ENCODE measurements around the gene ZNF280B. TPM values are rescaled to one million over a fixed set of nuclear protein-coding genes. Genes with fewer than 3 reads are reported as not detected.
A peak's percentile ranks its signal among the peaks of the same experiment; 100 is the strongest.

ZNF280B gene
- polyA plus RNA-seq, 3 donors: 0.04 TPM; not detected in 2

- H3K27ac ChIP-seq (ENCODE audit: low read depth in 1 of 2, low read length in 2 of 2): no peak overlapping the region
- no peak overlapping the region for H3K9ac ChIP-seq (ENCODE audit: insufficient read depth, low read length, poor library complexity, severe bottlenecking)
- Mint-ChIP-seq H3K4me1 (peaks cover 12% of the 10 kb centered on the region), H3K27ac (peak overlapping the region in 1 of 7 donors; percentile 15), H3K27me3 (ENCODE audit: low read depth in 3 of 3) (peaks cover 0 to 3% (median 0%) of the 10 kb centered on the region in 3 donors), H3K9me3 (peaks cover 0 to 6% (median 0%) of the 10 kb centered on the region in 7 donors), H3K4me3 (no peak overlapping the region), H3K36me3 (no peaks in the 10 kb centered on the region)
- H3K4me3 ChIP-seq (replicated peaks in 1 of 3; ENCODE audit: low read depth in 2 of 3, low read length in 3 of 3): no peak overlapping the region
- no CpG with 5 or more reads among the region's 5 CpGs for WGBS (ENCODE audit: insufficient coverage)
- intact Hi-C loops (cut with micrococcal nuclease): no loop called here
- H3K36me3 ChIP-seq (replicated peaks in 1 of 2; ENCODE audit: control insufficient read depth in 1 of 2, insufficient read depth in 2 of 2, low read length in 2 of 2): no peaks in the 10 kb centered on the region
- no peaks in the 10 kb centered on the region for H3K9me3 ChIP-seq (replicated peaks in 1 of 2; ENCODE audit: control insufficient read depth in 1 of 2, insufficient read depth in 1 of 2, low read length in 2 of 2)
- H4K20me1 ChIP-seq (ENCODE audit: insufficient read depth, low read length): no peaks in the 10 kb centered on the region
- TF ChIP-seq CTCF (IDR thresholded peaks at IDR 0.05): no peak
- H3K4me2 ChIP-seq (replicated peaks; ENCODE audit: extremely low read depth, low read length, poor library complexity, severe bottlenecking): no peak overlapping the region
- no peaks in the 10 kb centered on the region for H3K79me2 ChIP-seq (ENCODE audit: insufficient read depth, low read length)
- peaks cover 11 to 15% of the 10 kb centered on the region in 2 donors for H3K4me1 ChIP-seq (ENCODE audit: control insufficient read depth in 1 of 2, insufficient read depth in 2 of 2, low read length in 2 of 2)
- H2AFZ ChIP-seq (ENCODE audit: insufficient read depth, low read depth, low read length, poor library complexity, severe bottlenecking): no peak overlapping the region
- H3K27me3 ChIP-seq (ENCODE audit: control insufficient read depth in 2 of 2, insufficient read depth in 2 of 2, low read length in 2 of 2): no peaks in the 10 kb centered on the region
- no peak for DNase-seq
Observed at GRCh38 chr22:22527312-22527711, 18.8 kb upstream of the ZNF280B start.

- Mint-ChIP-seq H3K4me1 (peaks cover 12% of the 10 kb centered on the region), H3K4me3 (no peak overlapping the region), H3K36me3 (no peaks in the 10 kb centered on the region), H3K9me3 (peaks cover 0 to 6% (median 0%) of the 10 kb centered on the region in 7 donors), H3K27me3 (ENCODE audit: low read depth in 3 of 3) (peaks cover 0 to 3% (median 2%) of the 10 kb centered on the region in 3 donors), H3K27ac (no peak overlapping the region)
- no peak for TF ChIP-seq CTCF (IDR thresholded peaks at IDR 0.05)
- Histone ChIP-seq H2AFZ (ENCODE audit: insufficient read depth, low read depth, low read length, poor library complexity, severe bottlenecking) (no peak overlapping the region), H3K4me2 (replicated peaks; ENCODE audit: extremely low read depth, low read length, poor library complexity, severe bottlenecking) (peak overlapping the region; percentile 31), H3K36me3 (replicated peaks in 1 of 2; ENCODE audit: control insufficient read depth in 1 of 2, insufficient read depth in 2 of 2, low read length in 2 of 2) (no peaks in the 10 kb centered on the region), H3K4me3 (replicated peaks in 1 of 3; ENCODE audit: low read depth in 2 of 3, low read length in 3 of 3) (no peak overlapping the region), H3K9ac (ENCODE audit: insufficient read depth, low read length, poor library complexity, severe bottlenecking) (no peak overlapping the region), H3K4me1 (ENCODE audit: control insufficient read depth in 1 of 2, insufficient read depth in 2 of 2, low read length in 2 of 2) (peaks cover 11 to 15% of the 10 kb centered on the region in 2 donors), H3K9me3 (replicated peaks in 1 of 2; ENCODE audit: control insufficient read depth in 1 of 2, insufficient read depth in 1 of 2, low read length in 2 of 2) (no peaks in the 10 kb centered on the region), H4K20me1 (ENCODE audit: insufficient read depth, low read length) (no peaks in the 10 kb centered on the region), H3K27me3 (ENCODE audit: control insufficient read depth in 2 of 2, insufficient read depth in 2 of 2, low read length in 2 of 2) (no peaks in the 10 kb centered on the region), H3K79me2 (ENCODE audit: insufficient read depth, low read length) (no peaks in the 10 kb centered on the region), H3K27ac (ENCODE audit: low read depth in 1 of 2, low read length in 2 of 2) (no peak overlapping the region)
- 92% methylated on average over 1 of the region's 4 CpGs for WGBS (ENCODE audit: insufficient coverage)
- no peak for DNase-seq
- intact Hi-C loops (cut with micrococcal nuclease): no loop called here
Observed at GRCh38 chr22:22526125-22526912, 17.8 kb upstream of the ZNF280B start.

Measured in CD14-positive monocyte (primary cell).